ENCODE data around the gene ENAH.
A peak's percentile ranks its signal among the peaks of the same experiment; 100 is the strongest.

ENAH gene

DNA sequence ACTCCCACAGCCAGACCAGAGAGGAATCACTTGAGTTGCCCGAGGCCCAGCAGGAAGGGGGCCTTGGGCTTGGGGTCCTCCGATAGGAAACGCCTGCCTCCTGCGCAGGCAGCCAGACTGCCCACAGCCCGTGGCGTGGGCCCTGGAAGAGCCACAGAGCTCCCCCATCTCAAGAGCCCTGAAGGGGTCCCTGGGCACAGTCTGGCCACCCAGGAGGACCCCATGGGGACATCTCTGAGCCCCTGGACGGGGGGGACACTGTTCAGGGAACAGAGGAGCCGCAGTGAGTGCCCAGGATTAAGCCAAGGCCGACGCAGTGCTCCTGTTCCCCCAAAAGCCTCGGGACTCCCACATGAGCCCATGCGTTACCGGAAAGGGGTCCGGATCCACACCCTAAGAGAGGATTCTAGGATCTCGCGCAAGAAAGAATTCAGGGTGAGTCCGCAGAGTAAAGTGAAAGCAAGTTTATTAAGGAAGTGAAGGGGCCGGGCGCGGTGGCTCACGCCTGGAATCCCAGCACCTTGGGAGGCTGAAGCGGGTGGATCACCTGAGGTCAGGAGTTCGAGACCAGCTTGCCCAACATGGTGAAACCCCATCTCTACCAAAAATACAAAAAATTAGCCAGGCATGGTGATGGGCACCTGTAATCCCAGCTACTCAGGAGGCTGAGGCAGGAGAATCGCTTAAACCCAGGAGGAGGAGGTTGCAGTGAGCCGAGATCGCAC lies 187.0 kb downstream of the ENAH start:
- TF ChIP-seq FOXP2 (optimal IDR thresholded peaks at IDR 0.05; ENCODE audit: control extremely low read depth, extremely low read length, insufficient read depth) (no peak), POLR2AphosphoS5 (IDR thresholded peaks at IDR 0.05; ENCODE audit: borderline replicate concordance, low read depth, low read length) (no peak), EZH2 (IDR thresholded peaks at IDR 0.05) (no peak)
- no peak for DNase-seq (ENCODE audit: low read depth, low spot score)
- no peak overlapping the region for H3K27ac ChIP-seq

DNA sequence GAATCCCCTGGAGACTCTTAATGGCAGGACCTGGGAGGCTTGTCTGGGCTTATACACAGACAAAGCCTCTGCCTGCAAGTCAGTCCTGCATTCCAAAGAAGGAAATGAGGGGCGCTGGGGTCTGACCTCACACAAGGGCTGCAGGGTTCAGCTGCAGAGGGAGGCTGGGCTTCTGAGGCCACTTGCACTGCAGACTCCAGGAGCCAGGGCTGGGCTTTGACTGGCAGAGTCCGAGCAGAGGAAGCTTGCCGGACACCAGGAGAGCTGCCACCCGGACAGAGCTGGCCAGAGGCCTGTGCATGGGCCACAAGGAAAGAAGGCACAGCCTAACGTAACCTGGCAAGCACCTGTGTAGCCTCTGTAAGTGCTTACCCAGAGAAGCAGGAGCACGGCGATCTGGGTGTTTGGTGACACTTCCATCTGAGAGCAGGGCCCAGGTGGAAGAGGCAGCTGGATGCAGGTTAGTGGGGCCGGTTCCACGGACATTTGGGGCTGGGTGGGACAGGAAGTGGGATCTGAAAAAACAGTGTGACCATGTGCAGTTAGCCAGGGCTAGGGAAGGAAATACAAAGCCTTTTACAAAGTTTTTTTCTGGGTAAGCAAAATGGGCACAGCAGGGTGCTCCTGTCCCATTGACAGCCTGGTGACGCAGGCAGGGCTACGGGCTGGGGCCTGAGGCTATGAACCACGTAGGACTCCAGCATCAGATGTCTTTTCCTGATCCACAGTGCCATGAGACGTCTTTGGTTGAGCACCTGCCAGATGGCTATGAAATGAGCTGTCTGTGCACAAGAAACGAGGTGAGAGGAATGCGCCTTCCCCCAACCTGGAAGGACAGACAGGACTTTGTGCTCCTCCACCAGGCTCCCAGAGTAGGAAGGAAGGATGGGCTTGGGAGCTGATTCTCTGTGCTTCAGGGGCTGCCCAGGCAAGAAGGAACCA lies 187.8 kb downstream of the ENAH start:
- no peak overlapping the region for H3K27ac ChIP-seq
- no peak for DNase-seq (ENCODE audit: low read depth, low spot score)
- no peaks in the 10 kb centered on the region for H3K36me3 ChIP-seq (ENCODE audit: insufficient read depth, low read length)
- no peak overlapping the region for H3K9ac ChIP-seq (ENCODE audit: insufficient read length)
- peak overlapping the region; percentile 20; the same call in 1 of the 2 replicates for H3K4me3 ChIP-seq
- TF ChIP-seq POLR2AphosphoS5 (IDR thresholded peaks at IDR 0.05; ENCODE audit: borderline replicate concordance, low read depth, low read length) (no peak), EZH2 (IDR thresholded peaks at IDR 0.05) (no peak), FOXP2 (optimal IDR thresholded peaks at IDR 0.05; ENCODE audit: control extremely low read depth, extremely low read length, insufficient read depth) (no peak)
- H3K9me3 ChIP-seq (ENCODE audit: low read depth, low read length) = no peaks in the 10 kb centered on the region

More for the DNA sequence above, 187.0 kb downstream of the ENAH start:
- Histone ChIP-seq H3K9ac (ENCODE audit: insufficient read length) (no peak overlapping the region), H3K9me3 (ENCODE audit: low read depth, low read length) (no peaks in the 10 kb centered on the region), H3K4me3 (no peak overlapping the region), H3K36me3 (ENCODE audit: insufficient read depth, low read length) (no peaks in the 10 kb centered on the region)

DNA sequence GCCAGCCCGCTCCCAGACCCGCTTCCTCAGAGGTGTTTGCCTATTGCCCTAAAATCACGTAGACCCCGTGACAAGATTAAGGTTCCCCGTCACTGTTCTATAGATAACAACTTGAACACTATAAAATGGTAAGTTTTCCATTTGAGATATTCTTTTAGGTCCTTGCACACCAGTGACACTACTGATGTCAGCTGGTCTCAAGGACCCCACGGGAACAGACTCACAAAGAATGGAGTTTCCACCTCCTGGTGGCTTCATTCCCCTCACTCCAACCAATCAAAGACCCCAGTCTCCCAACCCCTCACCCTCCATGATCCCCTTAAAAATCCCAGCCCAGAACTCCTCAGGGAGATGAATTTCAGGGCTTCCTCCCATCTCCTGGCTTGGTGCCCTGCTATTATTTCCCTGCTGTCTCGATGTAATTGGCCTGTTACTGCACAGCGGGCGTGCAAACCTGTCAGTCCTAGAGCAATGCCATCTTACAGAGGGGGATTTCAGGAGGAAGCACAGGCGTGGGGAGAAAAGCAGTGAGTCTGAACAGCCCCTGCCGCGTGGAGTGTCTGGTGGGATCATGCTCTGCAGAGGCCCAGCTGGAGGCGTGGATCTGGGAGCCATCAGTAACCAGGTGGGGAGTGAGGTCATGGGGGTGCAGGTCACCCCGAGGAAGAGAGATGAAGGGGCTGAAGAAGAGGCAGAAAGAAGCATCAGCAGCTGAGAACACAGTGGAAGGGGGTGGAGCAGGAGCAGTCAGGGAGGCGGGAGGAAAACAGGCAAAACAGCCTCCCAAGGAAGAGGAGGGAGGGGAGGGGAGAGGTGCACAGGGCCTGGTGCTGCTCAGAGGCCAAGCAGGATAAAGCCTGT lies 190.0 kb downstream of the ENAH start:
- H3K9me3 ChIP-seq (ENCODE audit: low read depth, low read length) = no peaks in the 10 kb centered on the region
- no peak for DNase-seq (ENCODE audit: low read depth, low spot score)
- no peaks in the 10 kb centered on the region for H3K36me3 ChIP-seq (ENCODE audit: insufficient read depth, low read length)
- no peak for TF ChIP-seq EZH2 (IDR thresholded peaks at IDR 0.05)
- TF ChIP-seq POLR2AphosphoS5 (IDR thresholded peaks at IDR 0.05; ENCODE audit: borderline replicate concordance, low read depth, low read length) = no peak
- TF ChIP-seq FOXP2 (optimal IDR thresholded peaks at IDR 0.05; ENCODE audit: control extremely low read depth, extremely low read length, insufficient read depth) = no peak
- no peak overlapping the region for H3K4me3 ChIP-seq
- H3K9ac ChIP-seq (ENCODE audit: insufficient read length) = no peak overlapping the region
- H3K27ac ChIP-seq = no peak overlapping the region

DNA sequence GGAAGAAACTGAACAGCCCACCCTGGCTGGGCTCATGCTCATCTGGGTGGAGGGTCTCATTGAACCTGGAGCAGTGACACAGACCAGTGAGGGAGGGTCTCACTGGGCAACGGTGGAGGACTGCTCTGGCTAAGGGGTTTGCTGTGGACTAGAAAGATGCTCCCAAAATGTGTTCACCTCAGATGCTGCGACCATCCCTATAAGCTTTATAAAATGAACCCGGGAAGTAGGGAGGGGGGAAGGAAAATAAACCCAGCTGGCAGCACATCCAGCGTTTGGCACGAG lies 190.6 kb downstream of the ENAH start:
- TF ChIP-seq POLR2AphosphoS5 (IDR thresholded peaks at IDR 0.05; ENCODE audit: borderline replicate concordance, low read depth, low read length) = no peak
- no peak for TF ChIP-seq EZH2 (IDR thresholded peaks at IDR 0.05)
- no peak for TF ChIP-seq FOXP2 (optimal IDR thresholded peaks at IDR 0.05; ENCODE audit: control extremely low read depth, extremely low read length, insufficient read depth)
- no peak overlapping the region for H3K9ac ChIP-seq (ENCODE audit: insufficient read length)
- no peak overlapping the region for H3K27ac ChIP-seq
- no peak overlapping the region for H3K4me3 ChIP-seq
- H3K9me3 ChIP-seq (ENCODE audit: low read depth, low read length) = no peaks in the 10 kb centered on the region
- no peak for DNase-seq (ENCODE audit: low read depth, low spot score)
- no peaks in the 10 kb centered on the region for H3K36me3 ChIP-seq (ENCODE audit: insufficient read depth, low read length)

GRCh38 chr1:225461533-225462428 lies 191.1 kb downstream of the ENAH start:
- no peaks in the 10 kb centered on the region for H3K9me3 ChIP-seq (ENCODE audit: low read depth, low read length)
- no peak overlapping the region for H3K27ac ChIP-seq
- H3K9ac ChIP-seq (ENCODE audit: insufficient read length) = no peak overlapping the region
- no peaks in the 10 kb centered on the region for H3K36me3 ChIP-seq (ENCODE audit: insufficient read depth, low read length)
- DNase-seq (ENCODE audit: low read depth, low spot score) = no peak
- no peak overlapping the region for H3K4me3 ChIP-seq
- no peak for TF ChIP-seq FOXP2 (optimal IDR thresholded peaks at IDR 0.05; ENCODE audit: control extremely low read depth, extremely low read length, insufficient read depth)
- TF ChIP-seq EZH2 (IDR thresholded peaks at IDR 0.05) = no peak
- TF ChIP-seq POLR2AphosphoS5 (IDR thresholded peaks at IDR 0.05; ENCODE audit: borderline replicate concordance, low read depth, low read length) = no peak

DNA sequence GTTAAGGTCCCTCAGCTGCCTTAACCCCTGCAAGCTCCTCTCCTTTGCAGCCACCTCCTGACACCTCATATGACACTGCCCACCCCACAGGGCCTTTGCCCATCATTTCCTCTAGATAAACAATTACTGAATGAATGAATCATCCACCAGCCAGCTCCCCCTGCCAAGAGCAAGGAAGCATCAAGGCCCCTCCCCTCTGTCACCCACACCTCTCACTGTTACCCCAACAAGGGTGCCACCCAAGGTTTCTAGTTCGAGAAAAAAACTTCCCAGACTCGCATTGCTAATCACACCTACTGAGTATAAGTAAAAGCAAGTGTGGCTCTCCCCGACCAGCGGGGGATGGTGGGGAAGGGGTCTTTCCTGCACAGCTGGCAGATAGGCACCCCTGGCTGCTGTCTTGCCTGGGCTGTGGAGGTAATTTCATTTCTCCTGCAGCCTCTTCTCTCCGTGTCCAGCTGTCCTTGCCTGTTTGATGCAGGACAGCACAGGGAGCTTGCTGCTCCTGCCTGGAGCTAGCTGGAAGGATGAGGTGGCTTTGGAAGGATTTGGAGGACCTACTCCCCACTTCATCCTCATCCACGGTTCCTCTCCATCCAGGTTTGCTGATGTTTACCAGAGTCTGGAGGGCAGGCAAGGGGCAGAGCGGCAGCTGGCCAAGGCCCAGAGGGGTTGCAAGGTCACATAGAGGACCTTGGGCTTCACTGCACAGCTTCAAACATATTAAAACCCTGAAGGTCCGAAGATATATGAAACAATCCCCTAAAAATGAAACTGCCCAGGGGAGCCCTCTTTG lies 192.0 kb downstream of the ENAH start:
- no peak for DNase-seq (ENCODE audit: low read depth, low spot score)
- H3K27ac ChIP-seq = no peak overlapping the region
- H3K36me3 ChIP-seq (ENCODE audit: insufficient read depth, low read length) = no peaks in the 10 kb centered on the region
- H3K4me3 ChIP-seq = no peak overlapping the region
- TF ChIP-seq EZH2 (IDR thresholded peaks at IDR 0.05) = no peak
- TF ChIP-seq POLR2AphosphoS5 (IDR thresholded peaks at IDR 0.05; ENCODE audit: borderline replicate concordance, low read depth, low read length) = no peak
- no peak for TF ChIP-seq FOXP2 (optimal IDR thresholded peaks at IDR 0.05; ENCODE audit: control extremely low read depth, extremely low read length, insufficient read depth)
- no peaks in the 10 kb centered on the region for H3K9me3 ChIP-seq (ENCODE audit: low read depth, low read length)
- no peak overlapping the region for H3K9ac ChIP-seq (ENCODE audit: insufficient read length)

All from SK-N-MC (cell line).